Measurements from ENCODE around the gene ASTN2. TPM values are rescaled to one million over a fixed set of nuclear protein-coding genes. Genes with fewer than 3 reads are reported as not detected.

The ASTN2 gene
- total RNA-seq, 1 experiment from 2014 or later = 4.8 TPM

DNA sequence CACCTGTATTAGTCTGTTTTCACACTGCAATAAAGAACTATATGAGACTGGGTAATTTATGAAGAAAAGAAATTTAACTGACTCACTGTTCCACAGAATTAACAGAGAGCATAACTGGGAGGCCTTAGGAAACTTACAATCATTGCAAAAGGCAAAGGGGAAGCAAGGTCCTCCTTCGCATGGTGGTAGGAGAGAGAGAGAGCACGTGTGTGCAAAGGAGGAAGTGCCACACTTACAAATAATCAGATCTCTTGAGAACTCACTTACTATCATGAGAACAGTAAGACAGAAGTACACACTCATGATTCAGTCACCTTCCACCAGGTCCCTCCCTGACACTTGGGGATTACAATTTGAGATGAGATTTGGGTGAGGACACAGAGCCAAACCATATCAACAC is 469.0 kb downstream of the ASTN2 start (continued):
- TF ChIP-seq, protein P1, sequence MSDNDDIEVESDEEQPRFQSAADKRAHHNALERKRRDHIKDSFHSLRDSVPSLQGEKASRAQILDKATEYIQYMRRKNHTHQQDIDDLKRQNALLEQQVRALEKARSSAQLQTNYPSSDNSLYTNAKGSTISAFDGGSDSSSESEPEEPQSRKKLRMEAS (IDR thresholded peaks at IDR 0.05) = no peak
- no peak for TF ChIP-seq POLR2A (IDR thresholded peaks at IDR 0.05; ENCODE audit: borderline replicate concordance, extremely low read depth, insufficient read depth, insufficient read length)
- TF ChIP-seq SRF (IDR thresholded peaks at IDR 0.05; ENCODE audit: low read depth) = no peak
- no peak for TF ChIP-seq POLR2AphosphoS5 (IDR thresholded peaks at IDR 0.05; ENCODE audit: low read depth, low read length)
- no peak for TF ChIP-seq SIN3A (IDR thresholded peaks at IDR 0.05; ENCODE audit: low read depth)
- TF ChIP-seq ATF3 (IDR thresholded peaks at IDR 0.05) = no peak
- TF ChIP-seq FOSL1 (IDR thresholded peaks at IDR 0.05; ENCODE audit: low read depth) = no peak
- no peak for TF ChIP-seq CBX3 (IDR thresholded peaks at IDR 0.05; ENCODE audit: low read depth)

GRCh38 chr9:116944714-116945534 is 469.9 kb downstream of the ASTN2 start:
- ChIA-PET CTCF (no interaction called here), POLR2A (no interaction called here)

More at GRCh38 chr9:116944714-116945534, 469.9 kb downstream of the ASTN2 start:
- no peak overlapping the region for H3K9ac ChIP-seq (ENCODE audit: low read length)
- no peaks in the 10 kb centered on the region for H3K9me3 ChIP-seq (ENCODE audit: control insufficient read depth in 1 of 2, insufficient read depth in 1 of 2, low read depth in 1 of 2, low read length in 2 of 2)
- no peaks in the 10 kb centered on the region for H3K79me2 ChIP-seq (ENCODE audit: insufficient read depth, low read length)
- H3K27me3 ChIP-seq (ENCODE audit: insufficient read depth, low read length) = peaks cover 11% of the 10 kb centered on the region; the same call in 1 of the 2 replicates
- H3K9me2 ChIP-seq (ENCODE audit: insufficient read depth) = no peaks in the 10 kb centered on the region
- RAD21 ChIA-PET (ENCODE audit: low non-redundant PET in 1 of 2, low total read pairs in 2 of 2, uncharacterized antibody in 2 of 2, unreplicated experiment in 2 of 2) = no interaction called here
- no peaks in the 10 kb centered on the region for H4K20me1 ChIP-seq (ENCODE audit: insufficient read depth)
- no peak overlapping the region for H3K4me2 ChIP-seq (ENCODE audit: low read length)
- intact Hi-C loops (cut with micrococcal nuclease) = no loop called here
- DNase-seq (ENCODE audit: low read depth, low spot score) = no peak
- ATAC-seq = no peak
- no TSS peak for BruUV-seq (replicated peaks)
- TF ChIP-seq ZFX (IDR thresholded peaks at IDR 0.05) = no peak
- TF ChIP-seq RAD21 (IDR thresholded peaks at IDR 0.05; ENCODE audit: low read depth) = no peak
- TF ChIP-seq POLR2AphosphoS5 (IDR thresholded peaks at IDR 0.05; ENCODE audit: low read depth, low read length) = no peak
- no peak for TF ChIP-seq REST (IDR thresholded peaks at IDR 0.05; ENCODE audit: low read depth)
- no peak for TF ChIP-seq FOSL1 (IDR thresholded peaks at IDR 0.05; ENCODE audit: low read depth)
- no peaks in the 10 kb centered on the region for H3K36me3 ChIP-seq (ENCODE audit: control insufficient read depth in 1 of 2, insufficient read depth in 2 of 2, low read length in 2 of 2)
- H2AFZ ChIP-seq (ENCODE audit: low read depth, low read length, poor library complexity, severe bottlenecking) = no peak overlapping the region
- no peak overlapping the region for H3K27ac ChIP-seq (ENCODE audit: low read depth, low read length)
- no peaks in the 10 kb centered on the region for H3K4me1 ChIP-seq (ENCODE audit: control insufficient read depth in 1 of 2, insufficient read depth in 2 of 2, low read length in 2 of 2)
- H3K4me3 ChIP-seq (replicated peaks in 1 of 2; ENCODE audit: low read depth in 1 of 2, low read length in 2 of 2) = no peak overlapping the region
